CD14-positive monocyte (primary cell): Measurements from ENCODE around the gene KDM3B. TPM values are rescaled to one million over a fixed set of nuclear protein-coding genes. Genes with fewer than 3 reads are reported as not detected.

Experiments used
- DNase-seq, 3 donors: peaks; one replicate each; pipeline ENCODE4 v3.0.0-alpha.2; 2011 to 2022
- H2AFZ ChIP-seq: 2 replicates; pipeline ENCODE4 v1.6.0; 2012; ENCODE audit warnings: mild to moderate bottlenecking, low read depth, low read length, inconsistent platforms; ENCODE audit not compliant: insufficient read depth, poor library complexity, severe bottlenecking
- H3K27ac ChIP-seq, 2 donors: 1 replicate in 1 of 2; 2 replicates in 1 of 2; pipeline ENCODE4 v1.5.1; 2012 to 2013; ENCODE audit warnings: low read length in 2 of 2, control low read depth in 1 of 2, inconsistent platforms in 1 of 2, low read depth in 1 of 2, mild to moderate bottlenecking in 1 of 2
- H3K27me3 ChIP-seq, 2 donors: one replicate each; pipeline versions ENCODE4 v1.6.0 to v1.6.1; 2011 to 2013; ENCODE audit warnings: low read length in 2 of 2; ENCODE audit not compliant: control insufficient read depth in 2 of 2, insufficient read depth in 2 of 2
- H3K36me3 ChIP-seq, 2 donors: replicated peaks in 1 of 2; 1 replicate in 1 of 2; 2 replicates in 1 of 2; pipeline versions ENCODE4 v1.5.1 to v1.6.1; 2012 to 2013; ENCODE audit warnings: low read length in 2 of 2, control low read depth in 1 of 2, inconsistent platforms in 1 of 2, mild to moderate bottlenecking in 1 of 2; ENCODE audit not compliant: insufficient read depth in 2 of 2, control insufficient read depth in 1 of 2
- H3K4me1 ChIP-seq, 2 donors: 1 replicate in 1 of 2; 2 replicates in 1 of 2; pipeline versions ENCODE4 v1.5.1 to v1.6.1; 2012 to 2013; ENCODE audit warnings: low read length in 2 of 2, control low read depth in 1 of 2, inconsistent platforms in 1 of 2, mild to moderate bottlenecking in 1 of 2, moderate library complexity in 1 of 2; ENCODE audit not compliant: insufficient read depth in 2 of 2, control insufficient read depth in 1 of 2
- H3K4me2 ChIP-seq: replicated peaks from 2 replicates; pipeline ENCODE3; 2012; ENCODE audit warnings: low read length, moderate library complexity, mild to moderate bottlenecking; ENCODE audit not compliant: poor library complexity, severe bottlenecking; ENCODE audit errors: extremely low read depth
- H3K4me3 ChIP-seq, 3 experiments: fragments of 200-600 bp in 1 of 3; sonication (generic) in 1 of 3; replicated peaks in 1 of 3; 1 replicate in 2 of 3; 2 replicates in 1 of 3; pipeline ENCODE4 v1.5.1; 2011 to 2013; ENCODE audit warnings: low read length in 3 of 3, mild to moderate bottlenecking in 3 of 3, control low read depth in 2 of 3, low read depth in 2 of 3, inconsistent platforms in 1 of 3, moderate library complexity in 1 of 3
- H3K79me2 ChIP-seq: 2 replicates; pipeline ENCODE4 v1.6.0; 2012; ENCODE audit warnings: mild to moderate bottlenecking, control low read depth, inconsistent platforms, low read length, moderate library complexity; ENCODE audit not compliant: insufficient read depth
- H3K9ac ChIP-seq: 2 replicates; pipeline ENCODE4 v1.6.0; 2017; ENCODE audit warnings: low read length, mild to moderate bottlenecking; ENCODE audit not compliant: insufficient read depth, poor library complexity, severe bottlenecking
- H3K9me3 ChIP-seq, 2 donors: replicated peaks in 1 of 2; 1 replicate in 1 of 2; 2 replicates in 1 of 2; pipeline versions ENCODE4 v1.5.1 to v1.6.1; 2012 to 2013; ENCODE audit warnings: low read length in 2 of 2, control low read depth in 1 of 2; ENCODE audit not compliant: control insufficient read depth in 1 of 2, insufficient read depth in 1 of 2
- H4K20me1 ChIP-seq: 2 replicates; pipeline ENCODE4 v1.6.0; 2012; ENCODE audit warnings: mild to moderate bottlenecking, low read length, control low read depth, moderate library complexity; ENCODE audit not compliant: insufficient read depth
- H3K27ac Mint-ChIP-seq, 7 donors: one replicate each; pipeline ENCODE4 v1.8.0; 2020; ENCODE audit warnings: mild to moderate bottlenecking in 7 of 7, mixed read lengths in 7 of 7, moderate library complexity in 6 of 7, inconsistent platforms in 2 of 7
- H3K27me3 Mint-ChIP-seq, 3 donors: one replicate each; pipeline ENCODE4 v1.8.0; 2021 to 2022; ENCODE audit warnings: low read depth in 3 of 3, mild to moderate bottlenecking in 3 of 3, mixed read lengths in 3 of 3, moderate library complexity in 3 of 3, inconsistent platforms in 1 of 3
- H3K36me3 Mint-ChIP-seq, 2 donors: one replicate each; pipeline ENCODE4 v1.8.0; 2020; ENCODE audit warnings: mixed read lengths in 2 of 2, inconsistent platforms in 1 of 2, mild to moderate bottlenecking in 1 of 2
- H3K4me1 Mint-ChIP-seq: one replicate; pipeline ENCODE4 v1.8.0; 2020; ENCODE audit warnings: mild to moderate bottlenecking, mixed read lengths
- H3K4me3 Mint-ChIP-seq, 2 donors: one replicate each; pipeline ENCODE4 v1.8.0; 2020; ENCODE audit warnings: mild to moderate bottlenecking in 2 of 2, mixed read lengths in 2 of 2, moderate library complexity in 1 of 2
- H3K9me3 Mint-ChIP-seq, 7 donors: one replicate each; pipeline ENCODE4 v1.8.0; 2020 to 2022; ENCODE audit warnings: mixed read lengths in 7 of 7, mild to moderate bottlenecking in 6 of 7, moderate library complexity in 6 of 7, inconsistent platforms in 2 of 7
- WGBS: methylation state at CpG from one replicate; pipeline ENCODE4 v1.1.5; 2013; ENCODE audit warnings: missing lambda C conversion rate; ENCODE audit not compliant: insufficient coverage; 5-methylcytosine and 5-hydroxymethylcytosine counted together
- intact Hi-C, 2 donors: fragments of 100-400 bp; cut with micrococcal nuclease; formaldehyde crosslinking; loops; one replicate each; pipeline versions ENCODE4 v1.15.0 to v1.15.1; 2023
- polyA plus RNA-seq, 3 donors: library from polyadenylated mRNA; depleted of rRNA in 1 of 3; unstranded in 2 of 3; stranded (reverse) in 1 of 3; fragments of 300-500 nt in 2 of 3; fragments of >200 nt in 1 of 3; fragmentation: Illumina TruSeq in 2 of 3; gene quantifications; 1 replicate in 2 of 3; 2 replicates in 1 of 3; pipeline ENCODE4 v1.2.3, GENCODE V29; 2012 to 2021
- TF ChIP-seq, protein P1 (sequence below): fragments of 200-600 bp; IDR thresholded peaks from one replicate; pipeline ENCODE4 v1.8.0; 2022; ENCODE audit warnings: antibody characterized with exemption, mild to moderate bottlenecking

The KDM3B gene
- polyA plus RNA-seq, 3 donors: 11.7 to 52.1 (median 17.4) TPM

DNA sequence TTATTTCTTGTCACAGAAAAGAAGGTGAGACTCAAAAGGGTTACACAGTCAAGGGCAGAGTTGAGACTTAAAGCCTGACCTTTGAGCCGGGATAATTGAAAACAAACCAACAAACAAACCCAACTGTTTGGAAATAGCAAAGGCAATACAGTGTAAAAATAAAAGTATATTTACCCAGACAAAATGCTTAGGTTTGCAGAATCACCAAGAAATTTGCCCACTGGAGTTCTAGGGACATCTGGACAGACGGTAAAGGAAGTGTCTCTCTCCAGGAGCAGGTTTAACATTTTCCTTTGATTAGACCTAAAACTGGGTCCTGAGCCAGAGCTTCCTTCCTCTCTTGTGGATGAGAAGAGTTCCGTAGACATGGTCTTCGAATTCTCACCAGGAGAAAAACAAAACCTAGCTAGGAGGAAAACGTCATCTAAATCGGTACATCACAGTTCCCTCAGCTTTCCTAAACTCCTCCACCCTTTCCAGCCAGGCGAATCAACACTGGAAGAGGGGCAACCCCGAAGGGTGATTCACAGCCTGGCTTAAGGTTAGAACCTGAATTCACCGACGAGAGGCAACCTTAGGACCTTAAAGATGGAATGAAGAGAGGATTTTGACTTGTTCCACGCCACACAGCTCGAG is 21.6 kb upstream of the KDM3B start:
- intact Hi-C loops: loop anchor here (10.0 kb wide), 2 partner anchors 116 to 296 kb away; partner anchors contain the start of genes CDC23 (in 1 of the 2) and FAM13B (in 1 of the 2)
- peak overlapping the region; percentile 63 to 90 (median 81) for H3K4me3 ChIP-seq
- peaks cover 17% of the 10 kb centered on the region for H3K79me2 ChIP-seq
- Mint-ChIP-seq H3K9me3 (no peaks in the 10 kb centered on the region), H3K27me3 (peaks cover 0 to 2% (median 0%) of the 10 kb centered on the region in 3 donors), H3K4me1 (peaks cover 18% of the 10 kb centered on the region), H3K4me3 (peak overlapping the region; percentile 85 to 92), H3K27ac (peak overlapping the region in 5 of 7 donors; percentile 17 to 85 (median 30)), H3K36me3 (peaks cover 2 to 13% of the 10 kb centered on the region in 2 donors)
- H3K36me3 ChIP-seq: peaks cover 0 to 15% of the 10 kb centered on the region in 2 donors
- TF ChIP-seq, protein P1, sequence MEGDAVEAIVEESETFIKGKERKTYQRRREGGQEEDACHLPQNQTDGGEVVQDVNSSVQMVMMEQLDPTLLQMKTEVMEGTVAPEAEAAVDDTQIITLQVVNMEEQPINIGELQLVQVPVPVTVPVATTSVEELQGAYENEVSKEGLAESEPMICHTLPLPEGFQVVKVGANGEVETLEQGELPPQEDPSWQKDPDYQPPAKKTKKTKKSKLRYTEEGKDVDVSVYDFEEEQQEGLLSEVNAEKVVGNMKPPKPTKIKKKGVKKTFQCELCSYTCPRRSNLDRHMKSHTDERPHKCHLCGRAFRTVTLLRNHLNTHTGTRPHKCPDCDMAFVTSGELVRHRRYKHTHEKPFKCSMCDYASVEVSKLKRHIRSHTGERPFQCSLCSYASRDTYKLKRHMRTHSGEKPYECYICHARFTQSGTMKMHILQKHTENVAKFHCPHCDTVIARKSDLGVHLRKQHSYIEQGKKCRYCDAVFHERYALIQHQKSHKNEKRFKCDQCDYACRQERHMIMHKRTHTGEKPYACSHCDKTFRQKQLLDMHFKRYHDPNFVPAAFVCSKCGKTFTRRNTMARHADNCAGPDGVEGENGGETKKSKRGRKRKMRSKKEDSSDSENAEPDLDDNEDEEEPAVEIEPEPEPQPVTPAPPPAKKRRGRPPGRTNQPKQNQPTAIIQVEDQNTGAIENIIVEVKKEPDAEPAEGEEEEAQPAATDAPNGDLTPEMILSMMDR: no peak
- no peak for DNase-seq
- WGBS: 0% methylated on average over 5 of the region's 12 CpGs
- H3K9ac ChIP-seq: peak overlapping the region; percentile 29
- no peaks in the 10 kb centered on the region for H3K27me3 ChIP-seq
- peak overlapping the region in 1 of 2 donors; percentile 16 for H3K27ac ChIP-seq
- no peaks in the 10 kb centered on the region for H4K20me1 ChIP-seq
- peak overlapping the region; percentile 88 for H2AFZ ChIP-seq
- H3K4me1 ChIP-seq: peaks cover 17 to 25% of the 10 kb centered on the region in 2 donors
- peak overlapping the region; percentile 99 for H3K4me2 ChIP-seq
- H3K9me3 ChIP-seq: no peaks in the 10 kb centered on the region

DNA sequence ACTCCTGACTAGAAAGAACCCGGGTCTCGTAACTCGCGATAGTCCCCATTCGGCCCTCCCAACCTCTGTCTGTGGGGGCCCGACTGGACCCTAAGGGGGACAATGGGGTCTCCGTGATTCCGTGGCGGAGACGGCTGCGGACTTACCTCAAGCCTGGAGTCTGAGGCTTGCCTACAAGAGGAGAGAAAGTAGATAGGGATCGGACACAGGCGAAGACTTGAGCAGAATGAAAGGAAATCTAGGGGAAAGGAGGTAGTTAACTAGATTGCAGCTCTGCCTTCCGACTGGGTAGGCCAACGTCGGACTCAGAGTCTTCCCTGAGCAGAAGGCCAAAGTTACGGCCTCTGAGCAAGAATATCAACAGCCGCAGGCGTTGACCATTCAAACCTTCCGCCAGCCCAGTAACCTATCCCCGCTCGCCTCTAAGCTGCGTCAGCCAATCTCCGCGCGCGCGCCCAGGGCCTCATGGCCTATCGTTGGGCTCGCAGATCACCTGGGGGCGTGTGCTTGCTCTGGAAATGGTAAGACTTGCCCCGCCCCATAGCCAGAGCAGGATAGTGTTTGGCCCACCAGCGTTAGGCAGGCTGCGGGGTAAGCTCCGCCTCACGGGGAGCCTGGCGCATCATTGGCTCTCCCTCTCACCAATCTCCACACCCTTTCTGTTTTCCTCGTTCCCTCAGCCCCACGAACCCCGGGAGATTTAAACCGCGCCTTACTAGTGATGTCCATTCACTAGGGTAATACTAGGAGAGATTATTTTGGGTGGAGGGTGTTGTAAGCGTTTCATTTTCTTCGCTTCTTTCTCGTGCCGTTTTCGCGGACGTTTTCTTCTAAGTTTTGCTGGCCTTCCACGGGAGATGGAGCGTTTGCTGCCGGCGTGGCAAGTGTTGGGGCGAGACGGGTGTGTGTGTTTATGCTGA is 20.8 kb upstream of the KDM3B start, which contains the start of gene CDC25C:
Gene CDC25C (minus strand): TSS at position 356 of the 920 bp plus-strand sequence. CDS start 624 bp downstream, outside the sequence.
- Histone ChIP-seq H3K4me1 (peaks cover 18 to 27% of the 10 kb centered on the region in 2 donors), H3K9me3 (no peaks in the 10 kb centered on the region), H3K36me3 (peaks cover 0 to 11% of the 10 kb centered on the region in 2 donors), H4K20me1 (no peaks in the 10 kb centered on the region), H3K27ac (peak within 1 kb of the TSS; percentile 16 to 26), H3K27me3 (no peaks in the 10 kb centered on the region), H3K4me3 (peak within 1 kb of the TSS; percentile 63 to 90 (median 81)), H3K79me2 (peaks cover 17% of the 10 kb centered on the region), H3K9ac (peak within 1 kb of the TSS; percentile 29), H2AFZ (peak within 1 kb of the TSS; percentile 88), H3K4me2 (peak within 1 kb of the TSS; percentile 99)
- peak; percentile 97 to 98 (median 97) for DNase-seq
- peaks cover 0 to 7% of the 10 kb centered on the region in 2 donors for H3K36me3 Mint-ChIP-seq
- H3K27ac Mint-ChIP-seq: peak within 1 kb of the TSS; percentile 5 to 85 (median 30)
- H3K4me3 Mint-ChIP-seq: peak within 1 kb of the TSS; percentile 85 to 93
- TF ChIP-seq, protein P1: no peak
- H3K9me3 Mint-ChIP-seq: no peaks in the 10 kb centered on the region
- peaks cover 0 to 2% (median 0%) of the 10 kb centered on the region in 3 donors for H3K27me3 Mint-ChIP-seq
- intact Hi-C loops: loop anchor here (10.0 kb wide), 2 partner anchors 117 to 297 kb away; partner anchors contain the start of genes CDC23 (in 1 of the 2) and FAM13B (in 1 of the 2)
- WGBS: under 1% methylated on average over 39 of the region's 55 CpGs
- H3K4me1 Mint-ChIP-seq: peaks cover 18% of the 10 kb centered on the region
